ENCODE results near the gene GNA15. TPM values are rescaled to one million over a fixed set of nuclear protein-coding genes. Genes with fewer than 3 reads are reported as not detected.

Gene GNA15
- total and polyA plus RNA-seq, 2 of the 8 experiments (the other 6 are each of a cell fraction or from before 2014, with no cell fraction given) = 0.26 to 0.45 TPM

GRCh38 chr19:3087769-3088168 is 48.1 kb upstream of the GNA15 start:
- no peak overlapping the region for H2AFZ ChIP-seq (ENCODE audit: low read length)

More at GRCh38 chr19:3087769-3088168, 48.1 kb upstream of the GNA15 start:
- H2BK120ac ChIP-seq (replicated peaks; ENCODE audit: low read depth, low read length) = no peak overlapping the region
- no peak overlapping the region for H3K4me2 ChIP-seq (ENCODE audit: insufficient read depth in 1 of 2, low read depth in 2 of 2, low read length in 2 of 2)
- no peak overlapping the region for H2BK5ac ChIP-seq (ENCODE audit: low read depth, low read length)
- H2BK20ac ChIP-seq (ENCODE audit: low read length) = no peak overlapping the region
- H4K5ac ChIP-seq (ENCODE audit: insufficient read length, low read depth, low read length) = no peak overlapping the region
- no peak overlapping the region for H4K8ac ChIP-seq (ENCODE audit: extremely low read depth, insufficient read depth, low read length)
- H3K14ac ChIP-seq (ENCODE audit: insufficient read length) = no peak overlapping the region
- no peaks in the 10 kb centered on the region for H3K9me3 ChIP-seq (ENCODE audit: insufficient read depth in 2 of 2, low read depth in 1 of 2, low read length in 1 of 2)
- H2BK15ac ChIP-seq (ENCODE audit: low read length) = no peak overlapping the region
- no peaks in the 10 kb centered on the region for H4K20me1 ChIP-seq (replicated peaks in 1 of 2; ENCODE audit: control insufficient read depth in 1 of 2, insufficient read depth in 2 of 2, low read length in 2 of 2)
- WGBS, 2 experiments (ENCODE audit: extremely low coverage in 1 of 2, insufficient coverage in 1 of 2, insufficient read length in 1 of 2, insufficient replicate concordance in 2 of 2, low coverage in 1 of 2, low lambda C conversion rate in 2 of 2, missing lambda C conversion rate in 1 of 2) = 92% methylated on average over 8 of the region's 10 CpGs; no CpG with 5 or more reads in 1 of the 2 experiments
- H3K23me2 ChIP-seq (ENCODE audit: low read depth, low read length) = no peaks in the 10 kb centered on the region
- no peak overlapping the region for H2AK5ac ChIP-seq (ENCODE audit: low read depth, low read length)
- H3K18ac ChIP-seq (ENCODE audit: extremely low read depth, low read length) = no peak overlapping the region
- no peak overlapping the region for H3K4ac ChIP-seq (replicated peaks; ENCODE audit: insufficient read length, low read depth, low read length)
- H3K27ac ChIP-seq (ENCODE audit: low read depth, low read length) = no peak overlapping the region
- no peak overlapping the region for H3K56ac ChIP-seq (replicated peaks; ENCODE audit: insufficient read length, low read depth, low read length)
- no peak overlapping the region for H3K4me3 ChIP-seq (ENCODE audit: extremely low read depth in 1 of 4, insufficient read depth in 2 of 4, low read depth in 3 of 4, low read length in 4 of 4)
- FAIRE-seq (no peak), DNase-seq (ENCODE audit: low read depth in 1 of 2, low spot score in 2 of 2) (no peak)
- no peaks in the 10 kb centered on the region for H3K27me3 ChIP-seq (replicated peaks in 1 of 4; ENCODE audit: control insufficient read depth in 3 of 4, extremely low read depth in 1 of 4, insufficient read depth in 3 of 4, low read length in 3 of 4)
- H3K4me1 ChIP-seq (replicated peaks in 1 of 4; ENCODE audit: control insufficient read depth in 3 of 4, insufficient read depth in 4 of 4, low read length in 3 of 4) = no peaks in the 10 kb centered on the region
- H3K9ac ChIP-seq (replicated peaks in 1 of 4; ENCODE audit: extremely low read depth in 1 of 4, low read depth in 3 of 4, low read length in 3 of 4) = no peak overlapping the region
- TF ChIP-seq CTBP2 (IDR thresholded peaks at IDR 0.05; ENCODE audit: borderline replicate concordance, insufficient read depth, insufficient read length, low read length) (no peak), KDM1A (IDR thresholded peaks at IDR 0.05; ENCODE audit: borderline replicate concordance, low read length) (0 out of 2 replicates have a peak, but pooled peaks have one; percentile 28)
- POLR2A ChIA-PET (ENCODE audit: partially characterized antibody) = no interaction called here
- CTCF ChIA-PET (ENCODE audit: partially characterized antibody) = interaction anchor here (3.2 to 18.9 kb wide), 2 partner anchors 12 to 16 kb away, joined by 20 to 339 read pairs; partner anchors contain the start of gene GNA11
- H4K91ac ChIP-seq (replicated peaks; ENCODE audit: insufficient read length, low read length) = no peak overlapping the region
- no peaks in the 10 kb centered on the region for H3K79me1 ChIP-seq (ENCODE audit: low read depth, low read length)
- H3K36me3 ChIP-seq (ENCODE audit: control insufficient read depth in 2 of 4, insufficient read depth in 4 of 4, low read length in 3 of 4) = no peaks in the 10 kb centered on the region
- no peak overlapping the region for H3K23ac ChIP-seq (ENCODE audit: insufficient read length)
- H2BK12ac ChIP-seq (ENCODE audit: low read depth, low read length) = no peak overlapping the region
- H3K79me2 ChIP-seq (ENCODE audit: control insufficient read depth in 1 of 2, insufficient read depth in 2 of 2, low read length in 2 of 2) = no peaks in the 10 kb centered on the region
